Nephron (organoid): Measurements from ENCODE around the gene ZNRF1.

Source experiments
- H3K27ac Mint-ChIP-seq, 3 experiments: 2 replicates each; pipeline ENCODE4 v1.8.0; 2020; ENCODE audit warnings: mixed read lengths in 3 of 3, mild to moderate bottlenecking in 2 of 3, moderate library complexity in 1 of 3
- H3K27me3 Mint-ChIP-seq: 2 replicates; pipeline ENCODE4 v1.8.0; 2021; ENCODE audit warnings: low read depth, mild to moderate bottlenecking, moderate library complexity, mixed read lengths
- H3K36me3 Mint-ChIP-seq: 2 replicates; pipeline ENCODE4 v1.8.0; 2020; ENCODE audit warnings: low read depth, mixed read lengths
- H3K4me1 Mint-ChIP-seq: 2 replicates; pipeline ENCODE4 v1.8.0; 2020; ENCODE audit warnings: mixed read lengths
- H3K4me3 Mint-ChIP-seq, 3 experiments: 2 replicates each; pipeline ENCODE4 v1.8.0; 2020; ENCODE audit warnings: mild to moderate bottlenecking in 3 of 3, mixed read lengths in 3 of 3, moderate library complexity in 2 of 3
- H3K9me3 Mint-ChIP-seq: 2 replicates; pipeline ENCODE4 v1.8.0; 2020; ENCODE audit warnings: mixed read lengths
- CTCF ChIP-seq, 3 experiments: fragments of 200-600 bp; sonication (generic); IDR thresholded peaks; one replicate each; pipeline ENCODE4 v1.5.0; 2021; ENCODE audit warnings: antibody characterized with exemption in 3 of 3; ENCODE audit not compliant: unreplicated experiment in 3 of 3

The ZNRF1 gene

GRCh38 chr16:75074920-75075687 is 76.3 kb downstream of the ZNRF1 start:
- no peak for TF ChIP-seq CTCF (IDR thresholded peaks at IDR 0.05; ENCODE audit: unreplicated experiment in 3 of 3)
- no peaks in the 10 kb centered on the region for H3K27me3 Mint-ChIP-seq
- H3K4me3 Mint-ChIP-seq, result no peak overlapping the region
- H3K9me3 Mint-ChIP-seq, result peaks cover 2% of the 10 kb centered on the region
- H3K36me3 Mint-ChIP-seq, result peaks cover 19% of the 10 kb centered on the region
- no peak overlapping the region for H3K27ac Mint-ChIP-seq
- peaks cover 38% of the 10 kb centered on the region for H3K4me1 Mint-ChIP-seq

- H3K4me3 Mint-ChIP-seq, result no peak overlapping the region
- no peak for TF ChIP-seq CTCF (IDR thresholded peaks at IDR 0.05; ENCODE audit: unreplicated experiment in 3 of 3)
- H3K36me3 Mint-ChIP-seq, result peaks cover 19% of the 10 kb centered on the region
- H3K27me3 Mint-ChIP-seq, result no peaks in the 10 kb centered on the region
- H3K9me3 Mint-ChIP-seq, result peaks cover 2% of the 10 kb centered on the region
- peaks cover 35% of the 10 kb centered on the region for H3K4me1 Mint-ChIP-seq
- H3K27ac Mint-ChIP-seq, result no peak overlapping the region
These were observed 77.0 kb downstream of the ZNRF1 start for GRCh38 chr16:75075688-75076268.

- Mint-ChIP-seq H3K4me1 (peaks cover 38% of the 10 kb centered on the region), H3K27ac (no peak overlapping the region)
- no peak for TF ChIP-seq CTCF (IDR thresholded peaks at IDR 0.05; ENCODE audit: unreplicated experiment in 3 of 3)
These were observed 80.1 kb downstream of the ZNRF1 start for GRCh38 chr16:75078886-75079285.

GRCh38 chr16:75079346-75079926 is 80.6 kb downstream of the ZNRF1 start:
- Mint-ChIP-seq H3K36me3 (peaks cover 19% of the 10 kb centered on the region), H3K27ac (no peak overlapping the region), H3K27me3 (no peaks in the 10 kb centered on the region), H3K4me3 (no peak overlapping the region), H3K4me1 (peaks cover 38% of the 10 kb centered on the region), H3K9me3 (peaks cover 2% of the 10 kb centered on the region)
- TF ChIP-seq CTCF (IDR thresholded peaks at IDR 0.05; ENCODE audit: unreplicated experiment in 3 of 3), result no peak

More at GRCh38 chr16:75078886-75079285, 80.1 kb downstream of the ZNRF1 start:
- H3K27me3 Mint-ChIP-seq, result no peaks in the 10 kb centered on the region
- peaks cover 2% of the 10 kb centered on the region for H3K9me3 Mint-ChIP-seq
- H3K4me3 Mint-ChIP-seq, result no peak overlapping the region
- peaks cover 19% of the 10 kb centered on the region for H3K36me3 Mint-ChIP-seq

GRCh38 chr16:75080205-75081029 is 81.6 kb downstream of the ZNRF1 start:
- Mint-ChIP-seq H3K27me3 (no peaks in the 10 kb centered on the region), H3K4me1 (peaks cover 46% of the 10 kb centered on the region), H3K36me3 (peaks cover 26% of the 10 kb centered on the region), H3K4me3 (no peak overlapping the region), H3K9me3 (peaks cover 2% of the 10 kb centered on the region), H3K27ac (no peak overlapping the region)
- TF ChIP-seq CTCF (IDR thresholded peaks at IDR 0.05; ENCODE audit: unreplicated experiment in 3 of 3), result no peak
